ENCODE data around the gene KREMEN2.
"Not testable (repeated sequence)": the region's sequence is repeated elsewhere in the genome, so short reads cannot be mapped to it uniquely, and the experiment has no call there.

Gene KREMEN2

DNA sequence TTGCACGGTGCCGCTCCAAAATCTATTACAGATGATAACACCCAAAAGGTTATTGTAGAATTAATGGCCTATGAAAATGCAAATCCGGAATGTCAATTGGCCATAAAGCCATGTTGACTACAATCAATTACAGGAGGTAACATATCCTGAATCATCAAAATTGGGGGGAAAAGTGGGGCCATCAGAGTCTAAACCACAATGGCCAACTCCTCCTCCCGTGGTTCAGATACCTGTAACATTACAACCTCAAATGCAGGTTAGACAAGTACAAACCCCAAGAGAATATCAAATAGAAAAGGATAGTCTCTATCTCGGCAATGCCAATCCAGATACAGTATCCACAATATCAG, 37.5 kb upstream of the KREMEN2 start:
- TF ChIP-seq, protein P1, sequence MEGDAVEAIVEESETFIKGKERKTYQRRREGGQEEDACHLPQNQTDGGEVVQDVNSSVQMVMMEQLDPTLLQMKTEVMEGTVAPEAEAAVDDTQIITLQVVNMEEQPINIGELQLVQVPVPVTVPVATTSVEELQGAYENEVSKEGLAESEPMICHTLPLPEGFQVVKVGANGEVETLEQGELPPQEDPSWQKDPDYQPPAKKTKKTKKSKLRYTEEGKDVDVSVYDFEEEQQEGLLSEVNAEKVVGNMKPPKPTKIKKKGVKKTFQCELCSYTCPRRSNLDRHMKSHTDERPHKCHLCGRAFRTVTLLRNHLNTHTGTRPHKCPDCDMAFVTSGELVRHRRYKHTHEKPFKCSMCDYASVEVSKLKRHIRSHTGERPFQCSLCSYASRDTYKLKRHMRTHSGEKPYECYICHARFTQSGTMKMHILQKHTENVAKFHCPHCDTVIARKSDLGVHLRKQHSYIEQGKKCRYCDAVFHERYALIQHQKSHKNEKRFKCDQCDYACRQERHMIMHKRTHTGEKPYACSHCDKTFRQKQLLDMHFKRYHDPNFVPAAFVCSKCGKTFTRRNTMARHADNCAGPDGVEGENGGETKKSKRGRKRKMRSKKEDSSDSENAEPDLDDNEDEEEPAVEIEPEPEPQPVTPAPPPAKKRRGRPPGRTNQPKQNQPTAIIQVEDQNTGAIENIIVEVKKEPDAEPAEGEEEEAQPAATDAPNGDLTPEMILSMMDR (IDR thresholded peaks at IDR 0.05; ENCODE audit: low read depth, low read length, missing control alignments): no peak
- DNase-seq (ENCODE audit: low read depth): no peak
- no peak overlapping the region for H3K4me3 ChIP-seq (ENCODE audit: low read depth, low read length)

DNA sequence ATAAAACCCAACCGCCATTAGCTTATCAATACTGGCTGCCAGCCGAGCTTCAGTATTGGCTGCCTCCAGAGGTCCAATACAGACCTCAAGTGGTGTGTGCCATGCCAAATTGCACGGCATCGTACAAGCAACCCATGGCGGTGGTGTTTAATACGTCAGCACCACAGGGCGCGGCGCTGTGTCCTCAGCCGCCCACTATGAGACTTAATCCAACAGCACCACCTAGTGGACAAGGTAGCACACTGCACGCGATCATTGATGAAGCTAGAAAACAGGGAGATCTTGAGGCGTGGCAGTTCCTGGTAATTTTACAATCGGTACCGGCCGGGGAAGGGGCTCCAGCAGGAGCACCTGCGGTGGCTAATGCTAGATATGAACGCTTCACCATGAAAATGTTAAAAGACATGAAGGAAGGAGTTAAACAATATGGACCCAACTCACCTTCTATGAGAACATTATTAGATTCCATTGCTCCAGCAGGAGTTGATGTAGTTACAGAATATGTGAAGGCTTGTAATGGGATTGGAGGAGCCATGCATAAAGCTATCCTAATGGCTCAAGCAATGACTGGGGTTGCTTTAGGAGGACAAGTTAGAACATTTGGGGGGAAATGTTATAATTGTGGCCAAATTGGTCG, 36.9 kb upstream of the KREMEN2 start:
- TF ChIP-seq, protein P1 (IDR thresholded peaks at IDR 0.05; ENCODE audit: low read depth, low read length, missing control alignments): peak; percentile 94
- no peak overlapping the region for H3K4me3 ChIP-seq (ENCODE audit: low read depth, low read length)
- peak; percentile 60 for DNase-seq (ENCODE audit: low read depth)

DNA sequence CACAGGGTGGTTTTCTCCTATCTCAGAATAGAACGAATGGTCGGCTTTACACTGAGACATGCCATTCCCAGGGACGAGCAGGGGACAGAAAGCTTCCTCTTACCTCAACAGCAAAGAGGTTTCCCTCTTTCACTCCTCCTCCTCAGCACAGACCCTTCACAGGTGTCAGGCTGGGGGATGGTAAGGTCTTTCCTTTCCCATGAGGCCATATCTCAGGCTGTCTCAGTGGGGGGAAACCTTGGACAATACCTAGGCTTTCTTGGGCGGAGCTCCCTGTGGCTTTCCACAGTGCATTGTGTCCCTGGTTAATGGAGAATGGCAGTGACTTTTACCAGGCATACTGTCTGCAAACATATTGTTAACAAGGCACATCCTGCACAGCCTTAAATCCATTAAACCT, 35.9 kb upstream of the KREMEN2 start:
- H3K4me3 ChIP-seq (ENCODE audit: low read depth, low read length); DNase-seq (ENCODE audit: low read depth): not testable (repeated sequence)

DNA sequence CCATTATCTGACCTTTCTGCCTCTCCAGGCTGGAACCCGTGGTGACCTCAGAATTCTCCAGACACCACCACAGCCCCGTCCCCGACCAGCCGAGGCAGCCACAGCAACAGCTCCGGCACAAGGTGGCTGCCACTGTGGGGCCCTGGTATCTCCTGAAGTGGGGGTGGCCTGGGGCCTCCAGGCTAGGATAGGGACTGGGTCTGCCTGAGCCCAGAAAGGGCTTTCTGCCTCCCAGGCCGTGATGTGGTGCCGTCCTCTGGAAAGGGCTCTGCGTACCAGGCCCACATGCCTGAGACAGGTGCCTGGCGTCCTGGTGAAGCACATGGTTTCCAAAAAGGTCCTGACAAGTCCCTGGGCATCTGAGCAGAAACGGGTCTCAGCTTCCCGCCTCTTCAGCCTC, 35.3 kb upstream of the KREMEN2 start:
- H3K4me3 ChIP-seq (ENCODE audit: low read depth, low read length): no peak overlapping the region
- TF ChIP-seq, protein P1 (IDR thresholded peaks at IDR 0.05; ENCODE audit: low read depth, low read length, missing control alignments): no peak
- no peak for DNase-seq (ENCODE audit: low read depth)

DNA sequence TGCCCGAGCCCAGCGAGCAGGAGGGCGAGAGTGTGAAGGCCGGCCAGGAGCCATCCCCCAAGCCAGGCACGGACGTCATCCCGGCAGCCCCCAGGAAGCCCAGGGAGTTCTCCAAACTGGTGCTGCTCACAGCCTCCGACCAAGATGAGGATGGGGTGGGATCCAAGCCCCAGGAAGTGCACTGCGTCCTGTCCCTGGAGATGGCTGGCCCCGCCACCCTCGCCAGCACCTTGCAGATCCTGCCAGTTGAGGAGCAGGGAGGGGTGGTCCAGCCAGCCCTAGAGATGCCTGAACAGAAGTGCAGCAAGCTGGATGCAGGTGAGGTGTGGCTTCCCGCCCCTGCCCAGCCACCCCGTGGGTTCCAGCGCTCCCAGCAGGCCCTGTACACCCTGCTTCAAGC, 34.4 kb upstream of the KREMEN2 start:
- no peak for DNase-seq (ENCODE audit: low read depth)
- no peak overlapping the region for H3K4me3 ChIP-seq (ENCODE audit: low read depth, low read length)
- TF ChIP-seq, protein P1 (IDR thresholded peaks at IDR 0.05; ENCODE audit: low read depth, low read length, missing control alignments): no peak

DNA sequence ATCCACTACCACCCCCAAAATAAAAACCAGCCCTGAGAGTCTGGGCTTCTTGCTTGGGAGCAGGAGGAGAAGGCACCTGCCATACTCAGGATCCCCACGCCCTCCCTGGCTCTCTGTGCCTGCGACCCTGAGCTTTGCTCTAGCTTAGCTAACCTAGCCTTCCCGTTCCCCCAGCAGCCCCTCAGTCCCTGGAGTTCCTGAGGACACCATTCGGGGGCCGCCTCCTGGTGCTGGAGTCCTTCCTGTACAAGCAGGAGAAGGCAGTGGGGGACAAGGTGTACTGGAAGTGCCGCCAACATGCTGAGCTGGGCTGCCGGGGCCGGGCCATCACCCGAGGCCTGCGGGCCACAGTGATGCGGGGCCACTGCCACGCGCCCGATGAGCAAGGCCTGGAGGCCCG, 33.8 kb upstream of the KREMEN2 start:
- TF ChIP-seq, protein P1 (IDR thresholded peaks at IDR 0.05; ENCODE audit: low read depth, low read length, missing control alignments): no peak
- no peak overlapping the region for H3K4me3 ChIP-seq (ENCODE audit: low read depth, low read length)
- no peak for DNase-seq (ENCODE audit: low read depth)

DNA sequence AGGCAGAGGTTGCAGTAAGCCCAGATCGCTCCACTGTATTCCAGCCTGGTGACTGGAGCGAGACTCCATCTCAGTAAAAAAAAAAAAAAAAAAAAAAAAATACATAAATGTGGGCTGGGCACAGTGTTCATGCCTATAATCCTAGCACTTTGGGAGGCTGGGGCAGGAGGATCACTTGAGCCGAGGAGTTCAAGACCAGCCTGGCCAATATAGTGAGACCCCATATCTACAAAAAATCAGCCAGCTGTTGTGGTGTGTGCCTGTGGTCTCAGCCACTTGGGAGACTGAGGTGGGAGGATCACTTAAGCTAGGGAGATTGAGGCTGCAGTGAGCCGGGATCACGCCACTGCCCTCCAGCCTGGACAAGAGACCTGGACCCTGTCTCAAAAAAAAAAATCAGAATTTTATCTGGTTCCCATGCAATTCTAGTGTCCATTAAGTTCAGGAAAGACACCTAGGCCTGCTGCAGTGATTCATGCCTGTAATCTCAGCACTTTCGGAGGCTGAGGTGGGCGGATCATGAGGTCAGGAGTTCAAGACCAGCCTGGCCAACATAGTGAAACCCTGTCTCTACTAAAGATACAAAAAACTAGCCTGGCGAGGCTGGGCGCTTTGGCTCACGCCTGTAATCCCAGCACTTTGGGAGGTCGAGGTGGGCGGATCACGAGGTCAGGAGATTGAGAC, 32.7 kb upstream of the KREMEN2 start:
- DNase-seq (ENCODE audit: low read depth); H3K4me3 ChIP-seq (ENCODE audit: low read depth, low read length): not testable (repeated sequence)

DNA sequence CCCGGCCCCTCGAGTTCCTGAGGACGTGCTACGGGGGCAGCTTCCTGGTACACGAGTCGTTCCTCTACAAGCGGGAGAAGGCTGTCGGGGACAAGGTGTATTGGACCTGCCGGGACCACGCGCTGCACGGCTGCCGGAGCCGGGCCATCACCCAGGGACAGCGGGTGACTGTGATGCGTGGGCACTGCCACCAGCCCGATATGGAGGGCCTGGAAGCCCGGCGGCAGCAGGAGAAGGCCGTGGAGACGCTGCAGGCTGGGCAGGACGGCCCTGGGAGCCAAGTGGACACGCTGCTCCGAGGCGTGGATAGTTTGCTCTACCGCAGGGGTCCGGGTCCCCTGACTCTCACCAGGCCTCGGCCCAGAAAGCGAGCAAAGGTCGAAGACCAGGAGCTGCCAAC, 30.9 kb upstream of the KREMEN2 start:
- no peak for DNase-seq (ENCODE audit: low read depth)
- TF ChIP-seq, protein P1 (IDR thresholded peaks at IDR 0.05; ENCODE audit: low read depth, low read length, missing control alignments): no peak
- H3K4me3 ChIP-seq (ENCODE audit: low read depth, low read length): no peak overlapping the region

Measured in GM12864 (cell line).